ENCODE data around the gene ITGA3.

Gene ITGA3

GRCh38 chr17:50056217-50056960 is 479 bp downstream of the ITGA3 start:
- Histone ChIP-seq H3K36me3 (ENCODE audit: insufficient read depth, low read length) (no peaks in the 10 kb centered on the region), H2AFZ (ENCODE audit: low read depth, low read length) (peak overlapping the region; percentile 54), H3K4me1 (ENCODE audit: insufficient read depth, low read length) (peaks cover 20% of the 10 kb centered on the region), H3K79me2 (ENCODE audit: insufficient read depth, low read length) (no peaks in the 10 kb centered on the region), H3K4me2 (ENCODE audit: insufficient read depth, low read length) (peak overlapping the region; percentile 92), H3K4me3 (ENCODE audit: low read depth in 1 of 2, low read length in 2 of 2) (peak overlapping the region; percentile 23 to 58; a peak in 3 of 4 replicates), H3K27ac (ENCODE audit: low read length) (no peak overlapping the region), H4K20me1 (ENCODE audit: insufficient read depth, low read length) (peaks cover 25% of the 10 kb centered on the region), H3K9me3 (ENCODE audit: insufficient read depth, low read length, severe bottlenecking) (no peaks in the 10 kb centered on the region), H3K27me3 (ENCODE audit: insufficient read depth, low read length, poor library complexity) (peaks cover 64% of the 10 kb centered on the region), H3K9ac (ENCODE audit: low read depth, low read length) (peak overlapping the region; percentile 45; the same call in 1 of the 2 replicates)
- peak; percentile 59 for ATAC-seq (ENCODE audit: insufficient read depth, low read depth)
- DNase-seq, result peak; percentile 29
- TF ChIP-seq CTCF (IDR thresholded peaks at IDR 0.05; ENCODE audit: borderline replicate concordance, extremely low read depth, low read length, poor library complexity, severe bottlenecking), result peak; percentile 39
- TF ChIP-seq EZH2 (IDR thresholded peaks at IDR 0.05; ENCODE audit: borderline replicate concordance, low read depth, low read length, severe bottlenecking), result peak; percentile 91

GRCh38 chr17:50056961-50057330 is 1.0 kb downstream of the ITGA3 start:
- ATAC-seq (ENCODE audit: insufficient read depth, low read depth) (no peak), DNase-seq (no peak)
- H3K27me3 ChIP-seq (ENCODE audit: insufficient read depth, low read length, poor library complexity), result peaks cover 64% of the 10 kb centered on the region
- H2AFZ ChIP-seq (ENCODE audit: low read depth, low read length), result no peak overlapping the region
- no peaks in the 10 kb centered on the region for H3K9me3 ChIP-seq (ENCODE audit: insufficient read depth, low read length, severe bottlenecking)
- TF ChIP-seq CTCF (IDR thresholded peaks at IDR 0.05; ENCODE audit: borderline replicate concordance, extremely low read depth, low read length, poor library complexity, severe bottlenecking) (no peak), EZH2 (IDR thresholded peaks at IDR 0.05; ENCODE audit: borderline replicate concordance, low read depth, low read length, severe bottlenecking) (no peak)
- H3K9ac ChIP-seq (ENCODE audit: low read depth, low read length), result no peak overlapping the region
- no peaks in the 10 kb centered on the region for H3K79me2 ChIP-seq (ENCODE audit: insufficient read depth, low read length)
- H3K27ac ChIP-seq (ENCODE audit: low read length), result no peak overlapping the region
- H3K4me1 ChIP-seq (ENCODE audit: insufficient read depth, low read length), result peaks cover 20% of the 10 kb centered on the region
- no peaks in the 10 kb centered on the region for H3K36me3 ChIP-seq (ENCODE audit: insufficient read depth, low read length)
- H3K4me3 ChIP-seq (ENCODE audit: low read depth in 1 of 2, low read length in 2 of 2), result peak overlapping the region in 1 of 2 experiments; percentile 58; a peak in 1 of 4 replicates
- peaks cover 22% of the 10 kb centered on the region for H4K20me1 ChIP-seq (ENCODE audit: insufficient read depth, low read length)
- H3K4me2 ChIP-seq (ENCODE audit: insufficient read depth, low read length), result peak overlapping the region; percentile 92

- no peak overlapping the region for H3K9ac ChIP-seq (ENCODE audit: low read depth, low read length)
- no peaks in the 10 kb centered on the region for H3K79me2 ChIP-seq (ENCODE audit: insufficient read depth, low read length)
- no peak overlapping the region for H3K4me2 ChIP-seq (ENCODE audit: insufficient read depth, low read length)
- no peak overlapping the region for H3K4me3 ChIP-seq (ENCODE audit: low read depth in 1 of 2, low read length in 2 of 2)
- no peaks in the 10 kb centered on the region for H3K9me3 ChIP-seq (ENCODE audit: insufficient read depth, low read length, severe bottlenecking)
- H2AFZ ChIP-seq (ENCODE audit: low read depth, low read length), result no peak overlapping the region
- peaks cover 20% of the 10 kb centered on the region for H3K4me1 ChIP-seq (ENCODE audit: insufficient read depth, low read length)
- peaks cover 20% of the 10 kb centered on the region for H4K20me1 ChIP-seq (ENCODE audit: insufficient read depth, low read length)
- H3K27ac ChIP-seq (ENCODE audit: low read length), result no peak overlapping the region
- no peaks in the 10 kb centered on the region for H3K36me3 ChIP-seq (ENCODE audit: insufficient read depth, low read length)
- H3K27me3 ChIP-seq (ENCODE audit: insufficient read depth, low read length, poor library complexity), result peaks cover 64% of the 10 kb centered on the region
- ATAC-seq (ENCODE audit: insufficient read depth, low read depth) (no peak), DNase-seq (no peak)
- TF ChIP-seq EZH2 (IDR thresholded peaks at IDR 0.05; ENCODE audit: borderline replicate concordance, low read depth, low read length, severe bottlenecking) (no peak), CTCF (IDR thresholded peaks at IDR 0.05; ENCODE audit: borderline replicate concordance, extremely low read depth, low read length, poor library complexity, severe bottlenecking) (no peak)
Observed at GRCh38 chr17:50057521-50057991, 1.6 kb downstream of the ITGA3 start.

Measured in DND-41 (cell line).